Calu3 (cell line): ENCODE results near the gene CDH11. TPM values are rescaled to one million over a fixed set of nuclear protein-coding genes. Genes with fewer than 3 reads are reported as not detected.

Source experiments
- BruUV-seq: library from RNA; stranded (reverse); fragments of 400-500 nt; replicated peaks from 2 replicates; lab custom pipeline; 2021; lab: Mats Ljungman, UMichigan
- CTCF ChIA-PET: fragments of 300-600 bp; sonication (Branson Sonifier 250); formaldehyde crosslinking; loops from one replicate; lab custom pipeline; 2022; ENCODE audit warnings: antibody characterized with exemption; lab: Charles Lee
- DNase-seq: peaks from one replicate; pipeline ENCODE4 v3.0.0; 2022
- H3K27ac Mint-ChIP-seq: one replicate; pipeline ENCODE4 v1.8.0; 2022; ENCODE audit warnings: mixed read lengths; ENCODE audit not compliant: unreplicated experiment
- H3K27me3 Mint-ChIP-seq: one replicate; pipeline ENCODE4 v1.8.0; 2022; ENCODE audit warnings: mixed read lengths; ENCODE audit not compliant: unreplicated experiment
- H3K36me3 Mint-ChIP-seq: one replicate; pipeline ENCODE4 v1.8.0; 2022; ENCODE audit warnings: mild to moderate bottlenecking, moderate library complexity, mixed read lengths; ENCODE audit not compliant: insufficient read depth, unreplicated experiment
- H3K4me1 Mint-ChIP-seq: one replicate; pipeline ENCODE4 v1.8.0; 2022; ENCODE audit warnings: mild to moderate bottlenecking, low read depth, mixed read lengths; ENCODE audit not compliant: unreplicated experiment
- H3K4me3 Mint-ChIP-seq: one replicate; pipeline ENCODE4 v1.8.0; 2022; ENCODE audit warnings: mild to moderate bottlenecking, low read depth, moderate library complexity, mixed read lengths; ENCODE audit not compliant: unreplicated experiment
- H3K9me3 Mint-ChIP-seq: one replicate; pipeline ENCODE4 v1.8.0; 2022; ENCODE audit warnings: low read depth, mixed read lengths; ENCODE audit not compliant: unreplicated experiment
- intact Hi-C: fragments of 100-400 bp; cut with micrococcal nuclease; formaldehyde crosslinking; loops from one replicate; pipeline ENCODE4 v1.10.0; 2022; ENCODE audit not compliant: unreplicated experiment
- total RNA-seq: library from RNA; stranded (reverse); gene quantifications from 2 replicates; pipeline ENCODE4 v1.2.3, GENCODE V29; 2022
- TF ChIP-seq, protein P1 (sequence below): fragments of 200-600 bp; IDR thresholded peaks from one replicate; pipeline ENCODE4 v1.8.0; 2022; ENCODE audit warnings: antibody characterized with exemption; ENCODE audit not compliant: unreplicated experiment

Gene CDH11
- total RNA-seq, 1 experiment from 2014 or later = not detected

DNA sequence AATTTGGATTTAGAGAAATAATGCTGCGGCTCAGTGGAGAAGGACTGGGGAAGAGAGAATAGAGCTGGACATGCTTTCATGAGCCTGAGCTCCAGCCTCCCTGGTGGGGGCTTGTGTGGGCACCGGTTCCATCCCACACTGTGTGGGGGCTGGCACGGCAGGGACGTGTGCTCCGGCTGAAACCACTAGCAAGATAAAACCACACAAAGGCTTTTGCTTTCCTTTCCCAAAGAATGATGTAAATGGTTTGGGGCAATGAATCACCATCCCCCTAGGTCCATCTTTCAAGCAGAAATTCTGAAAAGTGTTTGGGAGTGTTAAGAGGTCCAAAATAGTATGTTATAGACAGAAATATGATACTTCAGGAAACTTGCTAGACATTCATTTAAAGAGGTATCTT is 77.0 kb downstream of the CDH11 start:
- CTCF ChIA-PET = no interaction called here
- H3K4me3 Mint-ChIP-seq = no peak overlapping the region
- no peak for DNase-seq
- no peak overlapping the region for H3K27ac Mint-ChIP-seq
- no TSS peak for BruUV-seq
- intact Hi-C loops = no loop called here
- no peaks in the 10 kb centered on the region for H3K27me3 Mint-ChIP-seq
- H3K4me1 Mint-ChIP-seq = no peaks in the 10 kb centered on the region
- H3K36me3 Mint-ChIP-seq = no peaks in the 10 kb centered on the region
- peaks cover 14% of the 10 kb centered on the region for H3K9me3 Mint-ChIP-seq
- TF ChIP-seq, protein P1, sequence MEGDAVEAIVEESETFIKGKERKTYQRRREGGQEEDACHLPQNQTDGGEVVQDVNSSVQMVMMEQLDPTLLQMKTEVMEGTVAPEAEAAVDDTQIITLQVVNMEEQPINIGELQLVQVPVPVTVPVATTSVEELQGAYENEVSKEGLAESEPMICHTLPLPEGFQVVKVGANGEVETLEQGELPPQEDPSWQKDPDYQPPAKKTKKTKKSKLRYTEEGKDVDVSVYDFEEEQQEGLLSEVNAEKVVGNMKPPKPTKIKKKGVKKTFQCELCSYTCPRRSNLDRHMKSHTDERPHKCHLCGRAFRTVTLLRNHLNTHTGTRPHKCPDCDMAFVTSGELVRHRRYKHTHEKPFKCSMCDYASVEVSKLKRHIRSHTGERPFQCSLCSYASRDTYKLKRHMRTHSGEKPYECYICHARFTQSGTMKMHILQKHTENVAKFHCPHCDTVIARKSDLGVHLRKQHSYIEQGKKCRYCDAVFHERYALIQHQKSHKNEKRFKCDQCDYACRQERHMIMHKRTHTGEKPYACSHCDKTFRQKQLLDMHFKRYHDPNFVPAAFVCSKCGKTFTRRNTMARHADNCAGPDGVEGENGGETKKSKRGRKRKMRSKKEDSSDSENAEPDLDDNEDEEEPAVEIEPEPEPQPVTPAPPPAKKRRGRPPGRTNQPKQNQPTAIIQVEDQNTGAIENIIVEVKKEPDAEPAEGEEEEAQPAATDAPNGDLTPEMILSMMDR = no peak

DNA sequence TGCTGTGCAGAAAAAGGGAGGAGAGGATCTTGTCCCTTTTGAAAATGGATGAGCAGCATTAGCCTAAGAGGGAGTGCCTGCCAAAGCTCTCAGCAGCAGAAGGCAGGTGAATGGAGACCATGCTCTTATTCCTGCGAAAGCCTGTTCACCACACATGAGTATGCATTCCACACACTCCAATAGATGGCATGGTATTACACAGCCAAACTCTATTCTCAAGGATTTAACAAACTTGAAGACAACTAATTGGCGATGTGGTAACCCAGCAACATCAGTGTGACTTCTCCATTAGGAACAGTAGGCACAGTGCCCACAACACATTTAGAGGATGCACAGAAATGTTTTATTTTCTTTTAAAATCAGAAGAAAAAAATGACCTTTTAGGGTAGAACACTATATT is 77.8 kb downstream of the CDH11 start:
- H3K36me3 Mint-ChIP-seq = no peaks in the 10 kb centered on the region
- H3K9me3 Mint-ChIP-seq = peaks cover 14% of the 10 kb centered on the region
- intact Hi-C loops = no loop called here
- no peak for DNase-seq
- no peak overlapping the region for H3K27ac Mint-ChIP-seq
- no TSS peak for BruUV-seq
- H3K27me3 Mint-ChIP-seq = no peaks in the 10 kb centered on the region
- CTCF ChIA-PET = no interaction called here
- no peak overlapping the region for H3K4me3 Mint-ChIP-seq
- no peaks in the 10 kb centered on the region for H3K4me1 Mint-ChIP-seq
- TF ChIP-seq, protein P1 = no peak

DNA sequence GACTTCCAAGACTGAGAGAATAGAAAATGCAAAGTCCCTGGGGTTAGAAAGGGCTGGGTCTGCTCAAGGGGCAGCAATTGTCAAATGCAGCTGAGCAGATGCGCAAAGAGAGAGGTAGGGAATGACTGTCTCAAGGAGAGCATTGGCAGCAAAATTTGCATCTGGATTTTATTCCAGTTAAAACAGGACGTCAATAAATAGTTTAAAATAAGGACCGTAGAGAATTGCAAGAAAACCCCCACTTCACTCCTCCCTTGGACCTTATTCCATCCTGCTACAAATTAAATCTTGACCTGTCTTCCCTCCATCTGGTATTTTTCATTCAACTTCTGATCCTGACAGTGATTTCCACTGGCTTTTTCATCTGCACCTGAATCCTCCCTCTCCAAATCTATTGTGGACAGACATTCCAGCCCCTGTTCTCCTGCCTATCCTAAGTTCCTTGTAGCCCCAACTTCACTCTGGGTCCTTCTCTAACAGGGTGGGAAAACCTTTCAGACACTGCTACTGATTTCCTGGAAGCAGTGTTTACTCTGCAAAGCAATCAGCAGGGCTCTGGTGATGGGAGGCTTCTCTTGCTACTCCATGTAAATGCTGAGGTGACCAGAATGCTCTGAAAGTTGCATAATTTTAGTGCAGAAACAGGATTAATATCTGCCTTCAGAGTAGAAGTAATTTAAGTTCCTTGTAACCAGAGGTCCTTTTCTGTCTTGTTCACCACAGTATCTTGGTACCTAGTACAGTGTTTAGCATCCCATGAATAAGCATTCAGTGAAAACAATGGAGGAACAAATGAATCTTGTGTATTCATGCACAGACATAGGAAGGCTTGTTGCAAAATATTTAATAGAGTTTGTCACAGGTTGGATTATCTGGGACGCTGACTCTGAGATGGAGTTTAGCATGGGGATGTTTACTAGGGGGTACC is 79.2 kb downstream of the CDH11 start:
- Mint-ChIP-seq H3K27ac (no peak overlapping the region), H3K4me1 (no peaks in the 10 kb centered on the region), H3K4me3 (no peak overlapping the region)

DNA sequence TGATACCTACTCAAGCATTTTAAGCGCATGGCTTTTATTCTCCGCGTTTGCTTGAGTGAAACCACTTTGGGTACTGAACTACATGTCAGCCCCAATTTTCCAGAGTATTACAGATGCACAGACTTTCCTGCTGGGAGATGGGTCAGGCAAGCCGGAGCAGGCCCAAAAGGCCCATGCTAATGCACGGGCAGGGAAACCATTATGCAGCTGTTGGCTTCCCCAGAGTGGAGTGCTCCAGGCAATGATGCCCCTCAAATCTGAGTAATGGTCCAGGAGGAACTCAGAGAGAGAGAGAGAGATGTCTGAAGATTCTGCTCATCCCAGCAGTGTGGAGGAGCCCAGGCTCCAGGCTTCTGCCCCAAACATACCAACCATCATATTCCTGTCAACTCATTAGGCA is 80.2 kb downstream of the CDH11 start:
- no TSS peak for BruUV-seq
- intact Hi-C loops = no loop called here
- CTCF ChIA-PET = no interaction called here
- no peak for DNase-seq
- TF ChIP-seq, protein P1 = no peak
- Mint-ChIP-seq H3K9me3 (peaks cover 14% of the 10 kb centered on the region), H3K4me3 (no peak overlapping the region), H3K27ac (no peak overlapping the region), H3K36me3 (no peaks in the 10 kb centered on the region), H3K27me3 (no peaks in the 10 kb centered on the region), H3K4me1 (no peaks in the 10 kb centered on the region)

More for the DNA sequence above, 79.2 kb downstream of the CDH11 start:
- no peak for DNase-seq
- BruUV-seq = no TSS peak
- H3K9me3 Mint-ChIP-seq = peaks cover 14% of the 10 kb centered on the region
- H3K27me3 Mint-ChIP-seq = no peaks in the 10 kb centered on the region
- intact Hi-C loops = no loop called here
- TF ChIP-seq, protein P1 = no peak
- H3K36me3 Mint-ChIP-seq = no peaks in the 10 kb centered on the region
- CTCF ChIA-PET = no interaction called here
